ENCODE results near the gene RPP25L. TPM values are rescaled to one million over a fixed set of nuclear protein-coding genes. Genes with fewer than 3 reads are reported as not detected.
A peak's percentile ranks its signal among the peaks of the same experiment; 100 is the strongest.

The RPP25L gene
- total and polyA plus RNA-seq, 4 donors, result 6.0 to 17.3 (median 13.0) TPM

- DNase-seq, result peak; percentile 76 to 85
- Histone ChIP-seq H3K4me1 (ENCODE audit: control insufficient read depth in 1 of 2, insufficient read depth in 2 of 2, low read length in 2 of 2) (no peaks in the 10 kb centered on the region), H3K36me3 (ENCODE audit: control insufficient read depth in 1 of 2, insufficient read depth in 2 of 2, low read length in 1 of 2) (no peaks in the 10 kb centered on the region), H3K27me3 (ENCODE audit: control insufficient read depth in 1 of 2, insufficient read depth in 2 of 2, low read length in 1 of 2) (no peaks in the 10 kb centered on the region), H3K9me3 (ENCODE audit: control insufficient read depth, low read length) (no peaks in the 10 kb centered on the region), H3K4me3 (ENCODE audit: low read length in 2 of 2) (no peak overlapping the region), H3K27ac (ENCODE audit: low read depth in 1 of 2, low read length in 2 of 2) (no peak overlapping the region)
- peak; percentile 62 for ATAC-seq (ENCODE audit: low FRiP score)
- intact Hi-C loops (cut with DNase I), result loop anchor here in 1 of 2 donors (2.0 kb wide), 1 partner anchor 21 kb away; the partner anchor contains the start of gene RPP25L
- WGBS, 2 donors, result 20 to 21% methylated on average over 3 of the region's 3 CpGs
Measured at GRCh38 chr9:34633851-34634550, 22.1 kb upstream of the RPP25L start.

GRCh38 chr9:34633166-34633565 is 21.3 kb upstream of the RPP25L start:
- Histone ChIP-seq H3K27me3 (ENCODE audit: control insufficient read depth in 1 of 2, insufficient read depth in 2 of 2, low read length in 1 of 2) (no peaks in the 10 kb centered on the region), H3K27ac (ENCODE audit: low read depth in 1 of 2, low read length in 2 of 2) (no peak overlapping the region), H3K4me1 (ENCODE audit: control insufficient read depth in 1 of 2, insufficient read depth in 2 of 2, low read length in 2 of 2) (no peaks in the 10 kb centered on the region), H3K9me3 (ENCODE audit: control insufficient read depth, low read length) (no peaks in the 10 kb centered on the region), H3K4me3 (ENCODE audit: low read length in 2 of 2) (no peak overlapping the region), H3K36me3 (ENCODE audit: control insufficient read depth in 1 of 2, insufficient read depth in 2 of 2, low read length in 1 of 2) (no peaks in the 10 kb centered on the region)
- no peak for ATAC-seq (ENCODE audit: low FRiP score)
- WGBS, 2 donors, result 51 to 72% methylated on average over 5 of the region's 5 CpGs
- intact Hi-C loops (cut with DNase I), result loop anchor here in 1 of 2 donors (2.0 kb wide), 1 partner anchor 20 kb away; the partner anchor contains the start of gene RPP25L
- DNase-seq, result no peak

- H3K4me3 ChIP-seq (ENCODE audit: low read length in 2 of 2), result no peak overlapping the region
- no peaks in the 10 kb centered on the region for H3K4me1 ChIP-seq (ENCODE audit: control insufficient read depth in 1 of 2, insufficient read depth in 2 of 2, low read length in 2 of 2)
- H3K27me3 ChIP-seq (ENCODE audit: control insufficient read depth in 1 of 2, insufficient read depth in 2 of 2, low read length in 1 of 2), result no peaks in the 10 kb centered on the region
- H3K36me3 ChIP-seq (ENCODE audit: control insufficient read depth in 1 of 2, insufficient read depth in 2 of 2, low read length in 1 of 2), result no peaks in the 10 kb centered on the region
- no peak overlapping the region for H3K27ac ChIP-seq (ENCODE audit: low read depth in 1 of 2, low read length in 2 of 2)
- 33% methylated on average over 5 of the region's 5 CpGs for WGBS, 2 donors
- H3K9me3 ChIP-seq (ENCODE audit: control insufficient read depth, low read length), result no peaks in the 10 kb centered on the region
- DNase-seq (no peak), ATAC-seq (ENCODE audit: low FRiP score) (no peak)
- intact Hi-C loops (cut with DNase I), result no loop called here
Measured at GRCh38 chr9:34630402-34631154, 18.7 kb upstream of the RPP25L start.

- H3K36me3 ChIP-seq (ENCODE audit: control insufficient read depth in 1 of 2, insufficient read depth in 2 of 2, low read length in 1 of 2), result no peaks in the 10 kb centered on the region
Measured at GRCh38 chr9:34629491-34629808, 17.6 kb upstream of the RPP25L start.

GRCh38 chr9:34628656-34629490 is 17.0 kb upstream of the RPP25L start, which contains the start of gene ARID3C:
ARID3C (minus strand) TSS chr9:34629066; CDS start chr9:34628014, 1,052 bp downstream.
- DNase-seq (peak in 1 of 2 donors; percentile 83), ATAC-seq (ENCODE audit: low FRiP score) (peak; percentile 44)
- Histone ChIP-seq H3K9me3 (ENCODE audit: control insufficient read depth, low read length) (no peaks in the 10 kb centered on the region), H3K36me3 (ENCODE audit: control insufficient read depth in 1 of 2, insufficient read depth in 2 of 2, low read length in 1 of 2) (no peaks in the 10 kb centered on the region), H3K27me3 (ENCODE audit: control insufficient read depth in 1 of 2, insufficient read depth in 2 of 2, low read length in 1 of 2) (no peaks in the 10 kb centered on the region), H3K4me3 (ENCODE audit: low read length in 2 of 2) (peak within 1 kb of the TSS; percentile 12 to 37), H3K27ac (ENCODE audit: low read depth in 1 of 2, low read length in 2 of 2) (no peak within 1 kb of the TSS), H3K4me1 (ENCODE audit: control insufficient read depth in 1 of 2, insufficient read depth in 2 of 2, low read length in 2 of 2) (no peaks in the 10 kb centered on the region)
- intact Hi-C loops (cut with DNase I), result no loop called here
- 1 to 2% methylated on average over 29 to 69 of the region's 69 CpGs for WGBS, 2 donors

More at GRCh38 chr9:34629491-34629808, 17.6 kb upstream of the RPP25L start:
- DNase-seq (no peak), ATAC-seq (ENCODE audit: low FRiP score) (no peak)
- intact Hi-C loops (cut with DNase I), result no loop called here
- Histone ChIP-seq H3K27me3 (ENCODE audit: control insufficient read depth in 1 of 2, insufficient read depth in 2 of 2, low read length in 1 of 2) (no peaks in the 10 kb centered on the region), H3K9me3 (ENCODE audit: control insufficient read depth, low read length) (no peaks in the 10 kb centered on the region), H3K4me3 (ENCODE audit: low read length in 2 of 2) (no peak overlapping the region), H3K4me1 (ENCODE audit: control insufficient read depth in 1 of 2, insufficient read depth in 2 of 2, low read length in 2 of 2) (no peaks in the 10 kb centered on the region), H3K27ac (ENCODE audit: low read depth in 1 of 2, low read length in 2 of 2) (no peak overlapping the region)
- WGBS, 2 donors, result 25 to 28% methylated on average over 5 of the region's 5 CpGs

GRCh38 chr9:34627716-34628655 is 16.1 kb upstream of the RPP25L start:
- intact Hi-C loops (cut with DNase I), result no loop called here
- Histone ChIP-seq H3K9me3 (ENCODE audit: control insufficient read depth, low read length) (no peaks in the 10 kb centered on the region), H3K4me1 (ENCODE audit: control insufficient read depth in 1 of 2, insufficient read depth in 2 of 2, low read length in 2 of 2) (no peaks in the 10 kb centered on the region), H3K27me3 (ENCODE audit: control insufficient read depth in 1 of 2, insufficient read depth in 2 of 2, low read length in 1 of 2) (no peaks in the 10 kb centered on the region), H3K4me3 (ENCODE audit: low read length in 2 of 2) (no peak overlapping the region), H3K36me3 (ENCODE audit: control insufficient read depth in 1 of 2, insufficient read depth in 2 of 2, low read length in 1 of 2) (no peaks in the 10 kb centered on the region), H3K27ac (ENCODE audit: low read depth in 1 of 2, low read length in 2 of 2) (no peak overlapping the region)
- ATAC-seq (ENCODE audit: low FRiP score) (no peak), DNase-seq (no peak)
- 34 to 43% methylated on average over 20 of the region's 20 CpGs for WGBS, 2 donors

GRCh38 chr9:34625186-34625486 is 13.2 kb upstream of the RPP25L start:
- intact Hi-C loops (cut with DNase I), result no loop called here
- Histone ChIP-seq H3K27ac (ENCODE audit: low read depth in 1 of 2, low read length in 2 of 2) (no peak overlapping the region), H3K4me1 (ENCODE audit: control insufficient read depth in 1 of 2, insufficient read depth in 2 of 2, low read length in 2 of 2) (no peaks in the 10 kb centered on the region), H3K9me3 (ENCODE audit: control insufficient read depth, low read length) (no peaks in the 10 kb centered on the region), H3K4me3 (ENCODE audit: low read length in 2 of 2) (no peak overlapping the region), H3K36me3 (ENCODE audit: control insufficient read depth in 1 of 2, insufficient read depth in 2 of 2, low read length in 1 of 2) (no peaks in the 10 kb centered on the region), H3K27me3 (ENCODE audit: control insufficient read depth in 1 of 2, insufficient read depth in 2 of 2, low read length in 1 of 2) (no peaks in the 10 kb centered on the region)
- no peak for DNase-seq
- no peak for ATAC-seq (ENCODE audit: low FRiP score)
- 72 to 74% methylated on average over 3 of the region's 3 CpGs for WGBS, 2 donors

Measured in aorta (tissue), 5 donors.